Esophagus squamous epithelium (tissue), 5 donors: ENCODE measurements around the gene SETBP1. TPM values are rescaled to one million over a fixed set of nuclear protein-coding genes. Genes with fewer than 3 reads are reported as not detected.
A peak's percentile ranks its signal among the peaks of the same experiment; 100 is the strongest.
"Not testable (repeated sequence)": the region's sequence is repeated elsewhere in the genome, so short reads cannot be mapped to it uniquely, and the experiment has no call there.

Source experiments
- DNase-seq: peaks from one replicate; lab custom pipeline; 2025; lab: John Stamatoyannopoulos, UW
- H3K27ac ChIP-seq, 4 donors: fragments of 200-600 bp; sonication (generic); one replicate each; pipeline ENCODE4 v1.5.1; 2016 to 2019; ENCODE audit warnings: mild to moderate bottlenecking in 1 of 4
- H3K27me3 ChIP-seq, 4 donors: fragments of 200-600 bp; sonication (generic); 1 replicate in 3 of 4; 2 replicates in 1 of 4; pipeline versions ENCODE4 v1.5.1 to v1.6.0; 2017 to 2021; ENCODE audit warnings: antibody characterized with exemption in 1 of 4
- H3K36me3 ChIP-seq, 3 donors: fragments of 200-600 bp; sonication (generic); one replicate each; pipeline ENCODE4 v1.5.1; 2016 to 2019
- H3K4me1 ChIP-seq, 3 donors: fragments of 200-600 bp; sonication (generic); one replicate each; pipeline ENCODE4 v1.5.1; 2017 to 2019
- H3K4me3 ChIP-seq, 4 donors: fragments of 200-600 bp; sonication (generic); 1 replicate in 3 of 4; 2 replicates in 1 of 4; pipeline ENCODE4 v1.5.1; 2016 to 2019; ENCODE audit warnings: mild to moderate bottlenecking in 2 of 4, moderate library complexity in 1 of 4
- H3K9me3 ChIP-seq, 3 donors: fragments of 200-600 bp; sonication (generic); one replicate each; pipeline ENCODE4 v1.5.1; 2016 to 2019
- CTCF ChIP-seq, 6 experiments: fragments of 450-650 bp in 4 of 6; fragments of 200-600 bp in 2 of 6; sonication (generic) in 2 of 6; IDR thresholded peaks; one replicate each; pipeline ENCODE4 v1.5.1; 2016 to 2019; ENCODE audit warnings: antibody characterized with exemption in 6 of 6, mild to moderate bottlenecking in 4 of 6, moderate library complexity in 4 of 6
- POLR2A ChIP-seq, 4 donors: fragments of 450-650 bp; IDR thresholded peaks; one replicate each; pipeline ENCODE4 v1.6.1; 2017; ENCODE audit warnings: antibody characterized with exemption in 4 of 4, mild to moderate bottlenecking in 4 of 4, moderate library complexity in 3 of 4
- WGBS, 2 donors: methylation state at CpG; one replicate each; pipeline ENCODE4 v1.1.5; 2018; 5-methylcytosine and 5-hydroxymethylcytosine counted together
- intact Hi-C: fragments of 100-400 bp; cut with DNase I; formaldehyde crosslinking; loops from one replicate; pipeline ENCODE4 v1.15.0; 2022
- total RNA-seq, 4 donors: library from RNA; depleted of rRNA; stranded (reverse); fragments of >200 nt; gene quantifications; one replicate each; pipeline ENCODE4 v1.1.0, GENCODE V29; 2016
- donor health status: DM: yes; HTN: yes; CAD: no.

The SETBP1 gene
- total RNA-seq, 4 donors from 2014 or later: 2.6 to 18.5 (median 6.4) TPM

- intact Hi-C loops: no loop called here
- TF ChIP-seq CTCF (IDR thresholded peaks at IDR 0.05) (no peak), POLR2A (IDR thresholded peaks at IDR 0.05) (no peak)
- H3K4me1 ChIP-seq: peaks cover 0 to 56% (median 24%) of the 10 kb centered on the region in 3 donors
- 43 to 57% methylated on average over 6 to 7 of the region's 7 CpGs for WGBS, 2 donors
- no peak for DNase-seq
- no peaks in the 10 kb centered on the region for H3K27me3 ChIP-seq
- no peaks in the 10 kb centered on the region for H3K9me3 ChIP-seq
- H3K27ac ChIP-seq: peak overlapping the region; percentile 25 to 82 (median 60)
- no peak overlapping the region for H3K4me3 ChIP-seq
- H3K36me3 ChIP-seq: no peaks in the 10 kb centered on the region
These were observed 34.6 kb downstream of the SETBP1 start for GRCh38 chr18:44715245-44715644.

DNA sequence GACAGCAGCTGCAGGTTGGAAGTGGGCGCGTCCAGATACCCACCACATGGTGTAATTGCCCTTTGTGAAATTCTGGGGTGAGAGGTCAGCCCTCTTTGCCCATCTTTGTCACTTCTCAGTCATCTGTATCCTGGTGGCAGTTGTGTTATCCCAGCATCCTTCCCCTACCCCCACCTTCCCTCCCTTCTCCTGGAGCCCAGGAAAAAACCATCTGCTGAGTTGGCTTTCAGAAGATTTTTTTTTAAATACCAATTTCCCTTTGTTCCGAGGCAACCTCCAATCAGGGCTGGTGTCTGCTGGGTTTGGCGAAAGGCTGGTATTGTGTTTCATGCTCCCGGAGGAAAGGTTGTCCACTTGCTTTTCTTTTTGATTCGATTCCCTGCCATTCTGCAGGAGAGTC, 35.2 kb downstream of the SETBP1 start:
- Histone ChIP-seq H3K36me3 (no peaks in the 10 kb centered on the region), H3K4me3 (no peak overlapping the region), H3K27me3 (no peaks in the 10 kb centered on the region), H3K27ac (peak overlapping the region; percentile 25 to 82 (median 60)), H3K4me1 (peaks cover 0 to 50% (median 24%) of the 10 kb centered on the region in 3 donors), H3K9me3 (no peaks in the 10 kb centered on the region)
- DNase-seq: no peak
- TF ChIP-seq POLR2A (IDR thresholded peaks at IDR 0.05) (no peak), CTCF (IDR thresholded peaks at IDR 0.05) (no peak)
- intact Hi-C loops: no loop called here
- 79 to 94% methylated on average over 3 to 6 of the region's 6 CpGs for WGBS, 2 donors

DNA sequence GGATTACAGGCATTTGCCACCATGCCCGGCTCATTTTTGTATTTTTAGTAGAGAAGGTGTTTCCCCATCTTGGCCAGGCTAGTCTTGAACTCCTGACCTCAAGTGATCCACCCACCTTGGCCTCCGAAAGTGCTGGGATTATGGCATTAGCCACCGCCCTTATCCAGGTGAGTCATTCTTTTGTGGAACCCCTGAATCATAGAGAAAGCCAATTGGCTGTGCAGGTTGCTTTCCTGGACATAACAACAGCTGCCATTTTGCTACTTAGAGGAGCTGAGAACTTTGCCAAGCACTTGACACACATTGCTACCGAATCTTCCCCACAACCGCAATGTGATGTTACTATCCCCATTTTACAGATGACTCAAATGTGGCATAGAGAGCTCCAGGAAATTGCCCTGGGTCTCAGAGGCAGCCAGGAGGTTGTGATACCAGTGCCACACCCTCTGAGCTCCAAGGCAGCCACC, 36.0 kb downstream of the SETBP1 start:
- 36% methylated on average over 5 of the region's 5 CpGs for WGBS, 2 donors
- DNase-seq: no peak
- TF ChIP-seq POLR2A (IDR thresholded peaks at IDR 0.05) (no peak), CTCF (IDR thresholded peaks at IDR 0.05) (no peak)
- H3K4me3 ChIP-seq: no peak overlapping the region
- intact Hi-C loops: no loop called here
- H3K27me3 ChIP-seq: no peaks in the 10 kb centered on the region
- peak overlapping the region in 3 of 4 donors; percentile 33 to 65 (median 37) for H3K27ac ChIP-seq
- no peaks in the 10 kb centered on the region for H3K9me3 ChIP-seq
- H3K36me3 ChIP-seq: no peaks in the 10 kb centered on the region
- peaks cover 0 to 46% (median 24%) of the 10 kb centered on the region in 3 donors for H3K4me1 ChIP-seq

GRCh38 chr18:44719519-44720060, 38.9 kb downstream of the SETBP1 start:
- no peak overlapping the region for H3K27ac ChIP-seq
- intact Hi-C loops: no loop called here
- peaks cover under 1 to 59% (median 33%) of the 10 kb centered on the region in 3 donors for H3K4me1 ChIP-seq
- no peaks in the 10 kb centered on the region for H3K9me3 ChIP-seq
- no peak for DNase-seq
- no peaks in the 10 kb centered on the region for H3K27me3 ChIP-seq
- H3K4me3 ChIP-seq: no peak overlapping the region
- no peaks in the 10 kb centered on the region for H3K36me3 ChIP-seq
- WGBS, 2 donors: 67 to 96% methylated on average over 3 of the region's 3 CpGs
- TF ChIP-seq POLR2A (IDR thresholded peaks at IDR 0.05): no peak
- TF ChIP-seq CTCF (IDR thresholded peaks at IDR 0.05): no peak

DNA sequence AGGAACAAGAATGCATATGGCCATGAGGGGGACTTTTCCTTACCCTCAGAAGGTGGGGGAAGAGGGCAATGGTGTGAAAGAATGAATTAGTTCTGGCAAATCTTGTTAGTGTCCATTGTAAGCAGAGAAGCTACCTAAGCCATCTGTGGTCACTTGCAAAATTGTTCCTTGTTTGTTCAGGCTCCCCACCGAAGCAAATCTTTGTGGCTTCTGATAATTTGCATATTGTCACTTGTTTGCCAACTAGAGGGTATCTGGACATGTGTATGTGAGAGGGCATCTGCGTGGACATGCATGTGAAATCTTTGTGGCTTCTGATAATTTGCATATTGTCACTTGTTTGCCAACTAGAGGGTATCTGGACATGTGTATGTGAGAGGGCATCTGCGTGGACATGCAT, 41.1 kb downstream of the SETBP1 start:
- intact Hi-C loops: not testable (repeated sequence)

More for the DNA sequence above, 41.1 kb downstream of the SETBP1 start:
- not testable (repeated sequence) for H3K27me3 ChIP-seq, H3K27ac ChIP-seq, H3K36me3 ChIP-seq, DNase-seq, H3K9me3 ChIP-seq, H3K4me3 ChIP-seq
- peaks cover 15 to 60% (median 31%) of the 10 kb centered on the region in 3 donors for H3K4me1 ChIP-seq
- WGBS, 2 donors: 72 to 84% methylated on average over 3 of the region's 3 CpGs
